Ovary (tissue), 3 donors: ENCODE measurements around the gene ABCG2.

Experiments used
- CTCF ChIP-seq, 3 donors: fragments of 450-650 bp in 2 of 3; fragments of 200-600 bp in 1 of 3; IDR thresholded peaks; one replicate each; pipeline versions ENCODE4 v1.5.1 to v1.8.0; 2016 to 2022; ENCODE audit warnings: antibody characterized with exemption in 3 of 3, mild to moderate bottlenecking in 1 of 3
- EP300 ChIP-seq: sonication (generic); formaldehyde crosslinking; IDR thresholded peaks from one replicate; pipeline ENCODE4 v1.6.1; 2017; ENCODE audit warnings: antibody characterized with exemption
- POLR2A ChIP-seq: fragments of 450-650 bp; IDR thresholded peaks from one replicate; pipeline ENCODE4 v1.6.1; 2017; ENCODE audit warnings: antibody characterized with exemption, mild to moderate bottlenecking, moderate library complexity
- donor health status: DM: no; HTN: no; CAD: no.

GRCh38 chr4:88058295-88058694 lies 100.1 kb downstream of the ABCG2 start:
- TF ChIP-seq CTCF (IDR thresholded peaks at IDR 0.05), result no peak
- TF ChIP-seq EP300, result no peak
- no peak for TF ChIP-seq POLR2A
